CD4-positive, alpha-beta T cell treated with Interleukin-2 at 100 ng/mL for 4 hours (primary cell): Measurements from ENCODE around the gene CCDC127.
"Not testable (repeated sequence)": the region's sequence is repeated elsewhere in the genome, so short reads cannot be mapped to it uniquely, and the experiment has no call there.

Experiments used
- DNase-seq: peaks from one replicate; pipeline ENCODE4 v3.0.0-alpha.2; 2020; ENCODE audit warnings: low spot score

The CCDC127 gene

GRCh38 chr5:203246-203930 is 14.6 kb downstream of the CCDC127 start:
- DNase-seq = no peak

- DNase-seq = no peak
These were observed 16.3 kb downstream of the CCDC127 start for GRCh38 chr5:201672-202071.

- no peak for DNase-seq
These were observed 17.0 kb downstream of the CCDC127 start for GRCh38 chr5:200985-201384.

GRCh38 chr5:199950-200645 is 17.9 kb downstream of the CCDC127 start:
- DNase-seq = no peak

GRCh38 chr5:199197-199949 is 18.6 kb downstream of the CCDC127 start:
- DNase-seq = no peak

DNA sequence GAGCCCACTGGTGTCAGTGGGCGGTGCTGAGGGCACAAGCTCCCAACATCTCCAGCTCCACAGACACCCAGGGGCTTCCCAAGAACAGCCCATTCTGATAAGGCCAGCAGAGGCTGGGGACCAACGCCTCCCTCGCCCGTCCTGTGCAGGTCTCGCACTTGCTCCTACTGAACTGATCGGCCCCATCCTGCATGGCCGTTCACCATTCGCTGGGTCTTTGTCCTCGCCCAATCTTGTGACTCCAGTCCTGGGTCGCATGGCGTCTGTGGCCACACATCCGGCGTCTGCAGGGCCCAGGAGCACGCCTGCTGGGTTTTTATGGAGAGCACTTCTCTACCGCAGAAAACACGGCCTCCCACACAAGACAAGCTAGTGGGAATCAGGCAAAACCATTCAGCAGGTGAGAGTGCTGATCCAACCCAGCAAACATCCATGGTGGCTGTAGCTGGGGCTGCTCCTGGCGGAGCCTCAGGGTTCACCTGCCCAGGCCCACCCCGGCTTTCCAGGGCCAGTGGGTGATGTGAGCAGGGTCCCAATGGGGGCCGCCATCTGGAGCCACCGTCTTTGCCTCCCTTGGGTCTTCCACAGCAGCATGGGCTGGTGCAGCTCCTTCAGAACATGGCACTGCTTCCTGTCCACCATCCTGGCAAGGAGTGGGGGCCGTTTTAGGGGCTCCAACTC is 19.3 kb downstream of the CCDC127 start:
- no peak for DNase-seq

GRCh38 chr5:197892-198489 is 20.0 kb downstream of the CCDC127 start:
- DNase-seq = no peak

DNA sequence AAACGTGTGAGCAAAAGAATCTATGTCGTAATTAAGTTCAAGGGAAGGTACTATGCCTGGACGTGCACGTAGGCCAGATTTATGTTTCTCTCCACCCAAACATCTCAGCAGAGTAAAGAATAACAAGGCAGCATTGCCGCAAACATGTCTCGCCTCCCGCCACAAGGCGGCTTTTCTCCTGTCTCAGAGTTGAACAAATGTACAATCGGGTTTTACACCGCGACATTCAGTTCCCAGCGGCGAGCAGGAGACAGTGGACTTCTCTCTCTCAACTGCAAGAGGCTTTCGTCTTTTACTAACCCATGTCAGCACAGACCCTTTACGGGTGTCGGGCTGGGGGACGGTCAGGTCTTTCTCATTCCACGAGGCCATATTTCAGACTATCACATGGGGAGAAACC is 20.9 kb downstream of the CCDC127 start:
- DNase-seq = not testable (repeated sequence)

DNA sequence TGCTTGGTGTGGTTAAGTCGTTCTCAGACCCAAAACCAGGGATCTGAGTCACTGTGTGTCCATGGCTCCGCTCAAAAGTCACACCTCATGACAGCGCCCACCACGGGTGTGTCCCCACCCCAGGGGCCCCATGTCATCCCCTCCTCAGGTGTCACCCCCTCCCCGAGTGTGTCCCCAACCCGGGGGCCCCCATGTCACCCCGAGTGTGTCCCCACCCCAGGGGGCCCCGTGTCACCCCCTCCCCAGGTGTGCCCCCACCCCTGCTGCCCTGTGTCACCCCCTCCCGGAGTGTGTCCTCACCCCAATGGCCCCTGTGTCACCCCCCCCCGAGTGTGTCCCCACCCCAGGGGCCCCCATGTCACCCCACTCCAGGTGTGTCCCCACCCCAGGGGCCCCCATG is 21.6 kb downstream of the CCDC127 start:
- DNase-seq = no peak

DNA sequence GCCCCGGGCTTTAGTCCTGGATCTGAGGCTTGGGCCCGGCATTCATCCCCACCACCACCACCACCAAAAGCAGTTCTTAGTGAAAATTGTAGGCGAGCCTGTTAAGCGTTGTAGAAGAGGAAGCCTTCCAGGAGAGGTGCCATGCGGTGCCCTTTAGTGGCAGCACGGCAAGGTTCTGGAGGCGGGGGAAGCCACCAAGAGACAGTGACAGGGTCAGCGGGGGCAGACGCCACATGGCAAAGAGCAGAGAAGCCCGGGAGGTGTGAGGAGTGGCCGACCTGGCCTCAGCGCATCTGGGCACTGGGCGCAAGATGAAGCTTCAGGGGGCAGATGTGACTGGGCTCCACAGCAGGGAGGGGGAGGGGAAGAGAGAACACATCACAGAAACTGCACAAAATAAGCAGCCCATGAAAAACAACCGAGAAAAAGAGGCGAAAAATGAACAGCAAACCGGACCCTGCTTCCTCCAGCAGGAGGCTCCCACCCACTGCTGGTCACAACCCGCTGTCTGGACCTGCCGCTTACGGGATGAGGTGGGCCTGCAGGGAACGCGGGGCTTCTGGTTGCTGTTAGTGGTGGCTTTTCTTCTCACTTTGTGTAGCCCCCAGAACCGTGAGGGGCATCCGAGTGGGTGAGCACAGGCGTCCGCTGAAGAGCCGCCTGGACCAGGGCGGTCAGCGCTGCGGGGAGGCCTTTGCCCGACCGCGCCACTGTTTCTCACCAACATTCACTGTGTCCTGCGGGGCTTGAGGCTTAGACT is 22.4 kb downstream of the CCDC127 start:
- no peak for DNase-seq

GRCh38 chr5:194603-195209 is 23.2 kb downstream of the CCDC127 start:
- no peak for DNase-seq

- DNase-seq = no peak
These were observed 23.9 kb downstream of the CCDC127 start for GRCh38 chr5:194102-194501.

GRCh38 chr5:192970-193831 is 24.8 kb downstream of the CCDC127 start:
- DNase-seq = no peak

DNA sequence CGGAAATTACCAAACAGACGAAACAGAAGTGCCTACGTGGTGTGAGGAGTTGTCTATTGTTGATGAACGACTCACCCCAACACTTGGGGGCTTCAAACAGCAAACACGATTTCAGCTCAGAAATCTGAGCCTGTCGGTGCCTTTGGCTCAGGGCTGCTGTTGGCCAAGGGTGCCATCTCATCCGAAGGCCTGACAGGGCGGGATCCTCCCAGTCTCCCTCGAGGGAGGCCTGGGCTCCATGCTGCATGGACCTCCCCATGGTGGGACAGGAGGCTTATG is 25.3 kb downstream of the CCDC127 start:
- DNase-seq = no peak

- no peak for DNase-seq
These were observed 25.8 kb downstream of the CCDC127 start for GRCh38 chr5:191949-192690.

- DNase-seq = no peak
These were observed 26.7 kb downstream of the CCDC127 start, which contains the start of gene LRRC14B for GRCh38 chr5:191036-191948. Gene LRRC14B, plus strand, starts transcription at chr5:191495. Its CDS starts 44 bp downstream, at chr5:191539.

DNA sequence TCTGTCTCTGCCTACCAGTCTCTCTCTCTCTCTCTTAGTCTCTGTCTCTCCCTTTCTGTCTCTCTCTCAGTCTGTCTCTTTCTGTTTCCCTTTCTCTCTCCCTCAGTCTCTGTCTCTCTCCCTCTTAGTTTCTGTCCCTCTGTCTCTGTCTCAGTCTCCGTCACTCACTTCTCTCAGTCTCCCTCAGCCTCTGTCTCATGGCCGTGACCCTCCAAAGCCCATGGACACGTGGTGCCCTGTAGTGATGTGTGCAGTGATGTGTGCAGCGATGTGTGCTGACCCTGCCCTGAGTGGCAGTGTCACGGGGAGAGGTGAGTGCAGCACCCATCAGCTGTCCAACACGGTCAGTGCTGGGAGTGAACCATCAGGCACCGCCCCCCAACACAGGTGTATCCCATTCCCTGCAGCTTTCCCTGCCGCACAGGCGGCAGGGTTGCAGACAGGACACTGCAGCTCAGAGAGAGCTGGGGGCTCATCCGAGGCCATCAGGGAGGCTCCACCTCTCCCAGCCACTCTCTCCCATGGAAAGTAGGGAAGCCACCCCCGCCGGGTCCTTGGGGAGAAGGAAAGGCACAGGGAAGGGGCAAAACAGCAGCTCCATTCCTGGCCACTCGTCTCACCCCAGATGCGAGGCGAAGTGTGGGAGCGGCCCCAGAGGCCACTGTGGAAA is 27.5 kb downstream of the CCDC127 start:
- DNase-seq = no peak

DNA sequence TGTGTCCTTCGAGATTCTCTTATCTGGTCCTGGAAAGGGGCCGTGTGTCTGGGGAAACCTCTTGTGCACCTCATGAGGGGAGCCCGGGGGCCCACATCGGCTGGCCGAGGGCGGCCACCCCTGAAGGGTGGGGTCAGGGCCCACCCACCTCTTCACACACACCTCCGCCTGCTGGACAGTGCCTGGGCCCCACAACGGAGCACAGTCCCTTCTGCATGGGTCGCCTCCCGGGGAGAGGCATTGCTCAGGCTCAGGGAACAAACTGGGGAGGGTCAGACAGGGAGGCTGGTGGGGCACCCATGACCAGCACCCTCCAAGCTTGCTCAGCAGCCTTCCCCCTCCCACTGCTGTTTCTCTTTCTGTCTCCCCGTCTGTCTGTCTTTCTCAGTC is 28.0 kb downstream of the CCDC127 start:
- DNase-seq = no peak
